ENCODE measurements around the gene ILDR1. TPM values are rescaled to one million over a fixed set of nuclear protein-coding genes. Genes with fewer than 3 reads are reported as not detected.

ILDR1 gene
- total RNA-seq, 1 donor from 2014 or later: 1.4 TPM

DNA sequence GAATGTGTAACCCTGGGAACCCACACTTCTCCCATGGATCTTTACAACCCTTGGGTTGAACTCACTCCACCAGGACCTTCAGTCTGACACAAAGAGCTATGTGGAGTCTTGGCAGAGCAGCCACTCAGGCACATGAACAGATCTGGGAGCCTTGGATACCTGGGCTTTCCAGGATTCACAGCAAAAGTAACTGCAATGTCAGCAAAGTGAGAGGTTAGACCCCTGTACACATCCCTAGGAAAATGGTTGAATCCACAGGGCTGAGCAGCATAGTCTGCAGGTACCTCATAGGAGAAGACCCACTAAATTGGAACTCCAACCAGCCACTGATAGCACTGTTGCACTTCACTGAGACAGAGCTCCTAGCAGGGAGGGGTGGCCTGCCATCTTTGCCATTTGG is 59.6 kb downstream of the ILDR1 start:
- H3K4me3 Mint-ChIP-seq: no peak overlapping the region
- H3K9me3 Mint-ChIP-seq: peaks cover 15% of the 10 kb centered on the region
- H3K4me1 Mint-ChIP-seq: peaks cover 14% of the 10 kb centered on the region
- H3K27me3 Mint-ChIP-seq: no peaks in the 10 kb centered on the region
- ATAC-seq (ENCODE audit: low read depth) (no peak), DNase-seq (no peak)
- POLR2A ChIA-PET: no interaction called here
- H3K27ac Mint-ChIP-seq: no peak overlapping the region
- intact Hi-C loops (cut with micrococcal nuclease): no loop called here
- CTCF ChIA-PET: no interaction called here
- H3K36me3 Mint-ChIP-seq (ENCODE audit: low read depth): peaks cover 14% of the 10 kb centered on the region
- TF ChIP-seq, protein P1, sequence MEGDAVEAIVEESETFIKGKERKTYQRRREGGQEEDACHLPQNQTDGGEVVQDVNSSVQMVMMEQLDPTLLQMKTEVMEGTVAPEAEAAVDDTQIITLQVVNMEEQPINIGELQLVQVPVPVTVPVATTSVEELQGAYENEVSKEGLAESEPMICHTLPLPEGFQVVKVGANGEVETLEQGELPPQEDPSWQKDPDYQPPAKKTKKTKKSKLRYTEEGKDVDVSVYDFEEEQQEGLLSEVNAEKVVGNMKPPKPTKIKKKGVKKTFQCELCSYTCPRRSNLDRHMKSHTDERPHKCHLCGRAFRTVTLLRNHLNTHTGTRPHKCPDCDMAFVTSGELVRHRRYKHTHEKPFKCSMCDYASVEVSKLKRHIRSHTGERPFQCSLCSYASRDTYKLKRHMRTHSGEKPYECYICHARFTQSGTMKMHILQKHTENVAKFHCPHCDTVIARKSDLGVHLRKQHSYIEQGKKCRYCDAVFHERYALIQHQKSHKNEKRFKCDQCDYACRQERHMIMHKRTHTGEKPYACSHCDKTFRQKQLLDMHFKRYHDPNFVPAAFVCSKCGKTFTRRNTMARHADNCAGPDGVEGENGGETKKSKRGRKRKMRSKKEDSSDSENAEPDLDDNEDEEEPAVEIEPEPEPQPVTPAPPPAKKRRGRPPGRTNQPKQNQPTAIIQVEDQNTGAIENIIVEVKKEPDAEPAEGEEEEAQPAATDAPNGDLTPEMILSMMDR (IDR thresholded peaks at IDR 0.05): no peak

DNA sequence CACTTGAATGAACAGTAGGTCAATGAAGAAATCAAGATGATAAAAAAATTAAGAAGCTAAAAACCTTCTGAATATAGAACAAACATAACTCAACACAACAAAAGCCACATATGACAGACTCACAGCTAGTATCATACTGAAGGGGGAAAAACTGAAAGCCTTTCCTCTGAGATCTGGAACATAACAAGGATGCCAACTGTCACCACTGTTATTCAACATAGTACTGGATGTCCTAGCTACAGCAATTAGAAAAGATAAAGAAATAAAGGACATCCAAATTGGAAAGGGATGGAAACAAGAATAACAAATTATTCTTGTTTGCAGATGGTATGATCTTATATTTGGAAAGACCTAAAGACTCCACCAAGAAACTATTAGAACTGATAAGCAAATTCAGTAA is 60.8 kb downstream of the ILDR1 start:
- Mint-ChIP-seq H3K27ac (no peak overlapping the region), H3K4me1 (peaks cover 25% of the 10 kb centered on the region), H3K4me3 (no peak overlapping the region), H3K9me3 (peaks cover 13% of the 10 kb centered on the region), H3K36me3 (ENCODE audit: low read depth) (peaks cover 17% of the 10 kb centered on the region), H3K27me3 (no peaks in the 10 kb centered on the region)
- ATAC-seq (ENCODE audit: low read depth) (no peak), DNase-seq (no peak)
- ChIA-PET CTCF (no interaction called here), POLR2A (no interaction called here)
- TF ChIP-seq, protein P1 (IDR thresholded peaks at IDR 0.05): no peak
- intact Hi-C loops (cut with micrococcal nuclease): no loop called here

DNA sequence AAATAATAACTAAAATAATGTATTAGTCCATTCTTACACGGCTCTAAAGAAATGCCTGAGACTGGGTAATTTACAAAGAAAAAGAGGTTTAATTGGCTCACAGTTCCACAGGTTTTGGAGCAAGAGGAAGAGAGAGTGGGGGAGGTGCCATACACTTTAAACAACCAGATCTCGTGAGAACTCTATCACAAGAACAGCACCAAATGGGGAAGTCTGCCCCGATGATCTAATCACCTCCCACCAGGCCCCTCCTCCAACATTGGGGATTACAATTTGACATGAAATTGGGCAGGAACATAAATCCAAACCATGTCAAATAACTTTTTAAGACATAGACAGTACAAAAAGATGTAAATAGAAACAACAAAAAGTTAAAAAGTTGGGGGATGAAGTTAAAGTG is 63.2 kb downstream of the ILDR1 start:
- no peaks in the 10 kb centered on the region for H3K27me3 Mint-ChIP-seq
- POLR2A ChIA-PET: interaction anchor here (0.6 kb wide), 1 partner anchor 129 kb away, joined by 4 read pairs; no protein-coding TSS in a partner anchor
- TF ChIP-seq, protein P1 (IDR thresholded peaks at IDR 0.05): no peak
- no peak overlapping the region for H3K4me3 Mint-ChIP-seq
- ATAC-seq (ENCODE audit: low read depth) (no peak), DNase-seq (no peak)
- peaks cover 24% of the 10 kb centered on the region for H3K36me3 Mint-ChIP-seq (ENCODE audit: low read depth)
- H3K27ac Mint-ChIP-seq: no peak overlapping the region
- peaks cover 29% of the 10 kb centered on the region for H3K4me1 Mint-ChIP-seq
- intact Hi-C loops (cut with micrococcal nuclease): no loop called here
- peaks cover 3% of the 10 kb centered on the region for H3K9me3 Mint-ChIP-seq
- CTCF ChIA-PET: no interaction called here

DNA sequence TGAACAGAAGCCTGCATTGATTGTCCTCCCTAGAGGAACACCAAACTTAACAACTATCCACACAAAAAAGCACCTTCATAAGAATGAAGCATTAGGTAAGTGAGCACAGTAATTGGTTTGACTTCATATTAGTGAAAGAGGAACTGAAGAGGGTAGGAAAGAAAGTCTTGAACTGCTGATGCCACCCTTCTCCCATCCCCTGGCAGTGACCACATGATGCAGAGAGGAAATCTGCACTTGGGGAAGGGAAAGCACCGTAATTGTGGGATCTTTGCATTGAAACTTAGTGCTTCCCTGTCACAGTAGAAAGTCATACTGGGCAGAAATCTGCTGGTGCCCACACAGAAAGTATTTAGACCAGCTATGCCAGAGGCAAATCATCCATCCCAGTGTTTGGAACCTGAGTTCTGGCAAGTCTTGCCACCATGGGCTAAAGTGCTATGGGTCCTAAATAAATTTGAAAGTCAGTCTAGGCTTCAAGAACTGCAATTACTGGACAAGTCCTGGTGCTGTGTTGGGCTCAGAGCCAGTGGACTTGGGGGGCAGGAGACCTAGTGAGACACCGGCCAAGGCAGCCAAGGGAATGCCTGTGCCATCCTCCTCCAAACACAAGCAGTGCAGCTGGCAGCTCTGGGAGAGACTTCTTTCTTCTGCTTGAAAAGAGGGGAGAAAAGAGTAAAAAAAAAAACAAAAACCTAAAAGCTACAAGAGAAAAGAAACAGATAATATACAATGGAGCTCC is 64.2 kb downstream of the ILDR1 start:
- ChIA-PET CTCF (interaction anchor here (1.0 kb wide), 1 partner anchor 38 kb away, joined by 3 read pairs; no protein-coding TSS in a partner anchor), POLR2A (no interaction called here)
- DNase-seq (no peak), ATAC-seq (ENCODE audit: low read depth) (peak; percentile 58)
- TF ChIP-seq, protein P1 (IDR thresholded peaks at IDR 0.05): no peak
- intact Hi-C loops (cut with micrococcal nuclease): loop anchor here (2.0 kb wide), 1 partner anchor 23 kb away; no protein-coding TSS in a partner anchor
- peak overlapping the region; percentile 59 for H3K27ac Mint-ChIP-seq
- peaks cover 29% of the 10 kb centered on the region for H3K4me1 Mint-ChIP-seq
- peaks cover 24% of the 10 kb centered on the region for H3K36me3 Mint-ChIP-seq (ENCODE audit: low read depth)
- H3K9me3 Mint-ChIP-seq: peaks cover 3% of the 10 kb centered on the region
- H3K27me3 Mint-ChIP-seq: no peaks in the 10 kb centered on the region
- no peak overlapping the region for H3K4me3 Mint-ChIP-seq

DNA sequence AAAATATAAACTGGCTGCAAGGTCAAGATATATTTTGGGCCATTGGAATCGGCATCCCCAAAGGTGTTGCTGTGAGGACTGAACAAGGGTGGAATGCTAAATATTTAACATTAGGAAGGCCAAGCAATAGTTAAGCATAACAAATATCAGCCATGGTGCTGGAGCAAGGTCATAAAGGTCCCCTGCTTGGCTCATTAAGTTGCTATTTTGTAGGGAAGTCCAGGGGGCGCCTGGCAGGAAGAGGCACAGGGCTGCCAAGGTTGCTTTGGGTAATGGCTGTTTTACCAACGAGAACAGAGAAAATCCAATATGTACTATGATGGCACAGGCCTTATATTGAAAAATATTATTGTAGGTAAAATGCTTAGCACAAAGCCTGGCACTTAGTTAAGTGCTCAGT is 65.7 kb downstream of the ILDR1 start:
- Mint-ChIP-seq H3K27me3 (no peaks in the 10 kb centered on the region), H3K4me1 (peaks cover 29% of the 10 kb centered on the region), H3K36me3 (ENCODE audit: low read depth) (peaks cover 35% of the 10 kb centered on the region), H3K4me3 (no peak overlapping the region), H3K9me3 (peaks cover 10% of the 10 kb centered on the region), H3K27ac (no peak overlapping the region)
- ATAC-seq (ENCODE audit: low read depth): no peak
- intact Hi-C loops (cut with micrococcal nuclease): loop anchor here (2.0 kb wide), 1 partner anchor 24 kb away; no protein-coding TSS in a partner anchor
- TF ChIP-seq, protein P1 (IDR thresholded peaks at IDR 0.05): no peak
- POLR2A ChIA-PET: no interaction called here
- no peak for DNase-seq
- CTCF ChIA-PET: no interaction called here
